Measurements from ENCODE around the gene UCN3.
"Not testable (repeated sequence)": the region's sequence is repeated elsewhere in the genome, so short reads cannot be mapped to it uniquely, and the experiment has no call there.

The UCN3 gene

DNA sequence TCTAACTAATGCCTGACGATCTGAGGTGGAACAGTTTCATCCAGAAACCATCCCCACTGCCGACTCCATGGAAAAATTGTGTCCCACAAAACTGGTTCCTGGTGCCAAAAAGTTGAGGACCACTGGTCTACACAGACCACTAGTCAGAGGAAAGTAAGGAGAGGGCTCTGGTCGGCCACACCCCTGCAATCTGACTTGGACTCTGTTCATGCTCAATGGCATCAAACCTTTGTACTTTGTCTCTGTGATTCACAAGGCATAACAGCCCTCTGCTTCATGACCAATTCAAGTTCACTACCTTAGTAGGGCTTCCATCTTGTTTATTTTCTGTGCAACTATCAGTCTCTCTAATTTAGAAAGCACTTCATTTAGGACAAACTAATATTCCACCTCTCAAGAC is 38.0 kb downstream of the UCN3 start:
- no peak for DNase-seq (ENCODE audit: low read depth, low spot score)
- H3K27ac ChIP-seq, result no peak overlapping the region

GRCh38 chr10:5404208-5405041 is 39.7 kb downstream of the UCN3 start, which contains the start of gene TUBAL3:
TUBAL3 (minus strand) TSS chr10:5404828; CDS start chr10:5404792, 36 bp downstream.
- peak within 1 kb of the TSS; percentile 4 for H3K27ac ChIP-seq
- no peak for DNase-seq (ENCODE audit: low read depth, low spot score)

DNA sequence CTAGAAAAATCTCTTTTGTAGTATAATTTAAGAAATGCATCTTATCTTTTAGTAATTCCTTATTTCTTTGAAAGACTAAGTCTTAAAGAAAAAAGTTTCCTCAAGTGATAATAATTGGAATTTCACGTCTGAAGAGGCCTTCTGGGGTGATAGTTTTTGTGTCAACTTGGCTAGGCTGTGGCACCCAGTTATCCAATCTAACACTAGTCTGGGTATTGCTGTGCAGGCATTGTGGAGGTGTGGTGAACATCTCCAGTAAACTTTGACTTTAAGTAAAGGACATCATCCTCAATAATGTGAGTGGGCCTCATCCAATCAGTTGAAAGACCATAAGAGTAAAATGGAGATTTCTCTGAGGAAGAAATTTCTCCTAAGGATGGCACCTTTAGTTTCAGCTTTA is 42.2 kb downstream of the UCN3 start:
- no peak overlapping the region for H3K27ac ChIP-seq
- no peak for DNase-seq (ENCODE audit: low read depth, low spot score)

DNA sequence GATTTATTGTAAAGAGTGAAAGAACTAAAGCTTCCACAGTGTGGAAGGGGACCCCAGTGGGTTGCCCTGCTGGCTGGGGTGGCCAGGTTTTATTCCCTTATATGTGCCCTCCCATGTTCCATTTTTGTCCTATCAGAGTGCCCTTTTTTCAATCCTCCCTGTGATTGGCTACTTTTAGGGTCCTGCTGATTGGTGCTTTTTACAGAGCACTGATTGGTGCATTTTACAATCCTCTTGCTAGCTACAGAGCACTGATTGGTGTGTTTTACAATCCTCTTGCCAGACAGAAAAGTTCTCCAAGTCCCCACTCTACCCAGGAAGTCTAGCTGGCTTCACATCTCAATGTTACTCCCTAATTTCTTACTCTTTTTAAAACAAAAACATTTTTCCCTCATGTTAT is 46.0 kb downstream of the UCN3 start:
- H3K27ac ChIP-seq; DNase-seq (ENCODE audit: low read depth, low spot score): not testable (repeated sequence)

DNA sequence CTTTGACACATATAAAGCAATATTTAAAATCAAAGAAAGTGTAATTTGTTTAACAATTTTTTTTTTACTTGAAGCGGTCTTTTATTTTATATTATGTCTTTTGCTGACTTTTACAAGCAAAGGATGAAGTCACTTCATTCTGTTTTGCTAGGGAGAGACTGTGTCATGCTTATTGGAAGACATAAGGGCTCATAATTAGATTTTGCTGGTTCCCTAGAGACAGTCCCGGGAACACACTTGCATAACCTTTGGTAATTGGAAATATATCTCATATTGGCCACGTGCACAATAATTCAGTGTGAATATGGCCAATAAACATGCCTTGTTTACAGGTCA is 47.1 kb downstream of the UCN3 start:
- no peak overlapping the region for H3K27ac ChIP-seq
- DNase-seq (ENCODE audit: low read depth, low spot score), result no peak

DNA sequence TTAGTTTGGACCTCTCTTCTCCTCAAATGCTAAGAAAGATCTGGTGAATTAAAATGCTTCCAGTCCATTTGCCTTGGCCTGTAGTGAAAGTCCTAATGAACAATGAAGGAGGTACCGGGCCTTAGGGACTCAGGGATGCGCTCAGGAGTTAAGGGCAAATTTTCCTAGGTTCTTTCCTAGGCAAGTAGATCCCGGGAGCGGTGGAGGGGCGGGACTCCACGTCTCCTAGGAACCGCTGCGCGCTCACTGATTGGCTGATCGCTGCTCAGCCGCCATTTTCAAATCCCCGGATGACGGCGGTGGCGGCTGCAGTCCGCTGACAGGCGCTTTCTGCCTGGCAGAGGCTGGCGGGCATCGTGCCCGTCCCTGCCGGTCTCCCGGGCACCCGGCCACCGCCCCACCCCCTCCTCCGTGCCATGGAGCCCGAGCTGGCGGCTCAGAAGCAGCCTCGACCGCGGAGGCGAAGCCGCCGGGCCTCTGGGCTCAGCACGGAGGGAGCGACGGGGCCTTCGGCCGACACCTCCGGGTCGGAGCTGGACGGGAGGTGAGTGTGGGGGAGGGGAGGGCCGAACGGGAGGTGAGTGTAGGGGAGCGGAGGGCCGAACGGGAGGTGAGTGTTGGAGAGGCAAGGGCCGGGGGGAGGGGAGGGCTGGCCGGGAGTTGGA is 47.6 kb downstream of the UCN3 start, which contains the start of gene NET1:
TSS of gene NET1 (plus strand) at position 281 of the 665 bp plus-strand sequence. CDS start at position 417, 136 bp downstream.
- peak within 1 kb of the TSS; percentile 54 for H3K27ac ChIP-seq
- peak; percentile 44 for DNase-seq (ENCODE audit: low read depth, low spot score)

GRCh38 chr10:5413012-5413938 is 48.5 kb downstream of the UCN3 start:
- H3K27ac ChIP-seq, result peak overlapping the region; percentile 54
- DNase-seq (ENCODE audit: low read depth, low spot score), result no peak

- DNase-seq (ENCODE audit: low read depth, low spot score), result no peak
- no peak overlapping the region for H3K27ac ChIP-seq
These were observed 52.2 kb downstream of the UCN3 start for GRCh38 chr10:5416981-5417380.

GRCh38 chr10:5418584-5418983 is 53.8 kb downstream of the UCN3 start:
- no peak for DNase-seq (ENCODE audit: low read depth, low spot score)

DNA sequence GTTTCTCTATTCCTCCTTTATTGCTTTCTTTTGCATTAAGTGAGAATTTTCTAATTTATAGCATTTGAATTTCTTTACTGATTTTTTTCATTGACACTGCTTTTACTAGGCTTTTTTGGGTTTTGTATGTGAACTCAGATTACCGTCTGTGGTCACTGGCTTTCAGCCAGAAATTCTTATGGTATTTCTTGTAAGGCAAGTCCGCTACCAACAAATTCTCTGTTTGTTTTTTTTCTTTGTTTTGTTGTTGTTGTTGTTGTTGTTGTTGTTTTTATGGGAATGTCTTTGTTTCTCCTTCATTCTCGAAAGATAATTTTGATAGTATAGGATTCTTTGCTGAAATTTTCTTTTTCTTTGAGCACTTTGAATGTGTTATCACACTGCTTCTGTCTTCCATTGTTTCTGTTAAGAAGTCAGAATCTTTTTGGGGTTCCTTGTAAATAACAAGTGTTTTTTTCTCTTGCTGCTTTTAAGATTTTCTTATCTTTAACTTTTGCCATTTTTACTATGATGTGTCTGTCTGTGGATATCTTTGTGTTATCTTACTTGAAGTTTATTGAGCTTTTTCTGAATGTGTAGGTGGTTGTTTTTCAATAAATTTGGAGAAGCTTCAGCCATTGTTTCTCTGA is 54.8 kb downstream of the UCN3 start:
- no peak overlapping the region for H3K27ac ChIP-seq
- DNase-seq (ENCODE audit: low read depth, low spot score), result no peak

More at GRCh38 chr10:5418584-5418983, 53.8 kb downstream of the UCN3 start:
- H3K27ac ChIP-seq, result no peak overlapping the region

DNA sequence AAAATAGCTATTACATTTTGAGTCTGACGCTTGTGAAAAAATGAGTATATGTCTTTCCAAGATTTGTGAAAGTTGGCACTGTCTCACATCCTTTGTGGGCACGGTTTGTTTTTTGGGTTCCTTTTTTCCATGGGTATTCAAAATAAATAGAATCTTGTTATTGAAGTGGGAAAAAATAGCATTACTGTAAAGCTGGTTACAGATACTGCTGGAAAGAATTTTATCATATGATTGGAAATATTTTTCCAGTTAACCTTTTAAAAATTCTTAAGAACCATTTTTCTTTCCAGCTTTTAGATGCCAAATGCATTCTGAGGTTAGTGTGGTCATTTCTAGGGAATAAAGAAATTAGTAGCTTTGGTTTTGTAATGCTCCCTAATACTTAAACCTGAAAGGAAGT is 59.0 kb downstream of the UCN3 start:
- H3K27ac ChIP-seq, result no peak overlapping the region

More for the DNA sequence above, 59.0 kb downstream of the UCN3 start:
- no peak for DNase-seq (ENCODE audit: low read depth, low spot score)

All from epithelial cell of prostate (primary cell).